ENCODE data around the gene AKT1S1. TPM values are rescaled to one million over a fixed set of nuclear protein-coding genes. Genes with fewer than 3 reads are reported as not detected.

AKT1S1 gene
- total RNA-seq, 1 experiment from 2014 or later = 70.6 TPM

- intact Hi-C loops (cut with micrococcal nuclease) = no loop called here
- ChIA-PET POLR2A (no interaction called here), CTCF (no interaction called here), RAD21 (ENCODE audit: low non-redundant PET in 1 of 2, low total read pairs in 2 of 2, uncharacterized antibody in 2 of 2, unreplicated experiment in 2 of 2) (no interaction called here)
- no peaks in the 10 kb centered on the region for H3K9me2 ChIP-seq (ENCODE audit: insufficient read depth)
- H3K27ac ChIP-seq (ENCODE audit: low read depth, low read length) = no peak overlapping the region
- no peaks in the 10 kb centered on the region for H4K20me1 ChIP-seq (ENCODE audit: insufficient read depth)
- ATAC-seq (no peak), DNase-seq (ENCODE audit: low read depth, low spot score) (no peak)
- no peaks in the 10 kb centered on the region for H3K9me3 ChIP-seq (ENCODE audit: control insufficient read depth in 1 of 2, insufficient read depth in 1 of 2, low read depth in 1 of 2, low read length in 2 of 2)
- no peak overlapping the region for H3K4me3 ChIP-seq (replicated peaks in 1 of 2; ENCODE audit: low read depth in 1 of 2, low read length in 2 of 2)
- no peak for TF ChIP-seq REST (IDR thresholded peaks at IDR 0.05; ENCODE audit: low read depth)
- TF ChIP-seq EGR1 (IDR thresholded peaks at IDR 0.05; ENCODE audit: low read depth) = no peak
- no peak for TF ChIP-seq ZFX (IDR thresholded peaks at IDR 0.05)
- TF ChIP-seq MAX (IDR thresholded peaks at IDR 0.05) = no peak
- no peak for TF ChIP-seq RAD21 (IDR thresholded peaks at IDR 0.05; ENCODE audit: low read depth)
- TF ChIP-seq SP1 (IDR thresholded peaks at IDR 0.05; ENCODE audit: low read depth) = no peak
- no peak for TF ChIP-seq JUND (IDR thresholded peaks at IDR 0.05)
- no peak for TF ChIP-seq TCF7L2 (IDR thresholded peaks at IDR 0.05; ENCODE audit: borderline replicate concordance, extremely low read depth, insufficient read depth, insufficient read length)
- TF ChIP-seq ELF1 (IDR thresholded peaks at IDR 0.05; ENCODE audit: borderline replicate concordance, low read depth) = no peak
- no peak for TF ChIP-seq ATF3 (IDR thresholded peaks at IDR 0.05)
- TF ChIP-seq CTCF (IDR thresholded peaks at IDR 0.05 in 2 of 3, conservative IDR thresholded peaks at IDR 0.05 in 1 of 3; ENCODE audit: borderline replicate concordance in 1 of 3, insufficient read depth in 1 of 3, low read depth in 2 of 3, low read length in 2 of 3) = no peak
- TF ChIP-seq SIN3A (IDR thresholded peaks at IDR 0.05; ENCODE audit: low read depth) = no peak
- no peak for TF ChIP-seq POLR2AphosphoS5 (IDR thresholded peaks at IDR 0.05; ENCODE audit: low read depth, low read length)
- no peak for TF ChIP-seq EZH2phosphoT487 (IDR thresholded peaks at IDR 0.05; ENCODE audit: borderline replicate concordance)
- no peak for TF ChIP-seq EZH2 (IDR thresholded peaks at IDR 0.05)
- no peaks in the 10 kb centered on the region for H3K79me2 ChIP-seq (ENCODE audit: insufficient read depth, low read length)
- H3K4me2 ChIP-seq (ENCODE audit: low read length) = no peak overlapping the region
- H3K4me1 ChIP-seq (ENCODE audit: control insufficient read depth in 1 of 2, insufficient read depth in 2 of 2, low read length in 2 of 2) = no peaks in the 10 kb centered on the region
- peaks cover 37 to 49% of the 10 kb centered on the region in 2 experiments for H3K36me3 ChIP-seq (ENCODE audit: control insufficient read depth in 1 of 2, insufficient read depth in 2 of 2, low read length in 2 of 2)
- no peak overlapping the region for H3K9ac ChIP-seq (ENCODE audit: low read length)
- BruUV-seq (replicated peaks) = no TSS peak
- no peaks in the 10 kb centered on the region for H3K27me3 ChIP-seq (ENCODE audit: insufficient read depth, low read length)
- no peak overlapping the region for H2AFZ ChIP-seq (ENCODE audit: low read depth, low read length, poor library complexity, severe bottlenecking)
Measured at GRCh38 chr19:49835562-49835961, 41.6 kb downstream of the AKT1S1 start.
